BJ (cell line): ENCODE measurements around the gene ADPRHL1. TPM values are rescaled to one million over a fixed set of nuclear protein-coding genes. Genes with fewer than 3 reads are reported as not detected.

Experiments used
- CTCF ChIA-PET: fragments of 350-600 bp; formaldehyde crosslinking; extraction: SDS; loops from one replicate; lab custom pipeline; 2021; ENCODE audit warnings: antibody characterized with exemption, inconsistent platforms; lab: Yijun Ruan, JAX
- POLR2A ChIA-PET: fragments of 300-600 bp; sonication (Branson Sonifier 250); formaldehyde crosslinking; extraction: SDS; loops from one replicate; lab custom pipeline; 2021; ENCODE audit warnings: antibody characterized with exemption; lab: Charles Lee
- DNase-seq: peaks from one replicate; pipeline ENCODE4 v3.0.0-alpha.2; 2011; ENCODE audit warnings: low read depth
- H3K27me3 ChIP-seq: 2 replicates; pipeline ENCODE4 v1.6.0; 2011; ENCODE audit warnings: low read length; ENCODE audit not compliant: control insufficient read depth, insufficient read depth
- H3K36me3 ChIP-seq: 2 replicates; pipeline ENCODE4 v1.5.1; 2011; ENCODE audit warnings: low read length; ENCODE audit not compliant: control insufficient read depth, insufficient read depth
- H3K4me3 ChIP-seq: 2 replicates; pipeline ENCODE4 v1.5.1; 2011; ENCODE audit warnings: low read depth, mild to moderate bottlenecking, control low read depth, low read length
- CTCF ChIP-seq: IDR thresholded peaks from 2 replicates; pipeline ENCODE4 v1.5.1; 2011; ENCODE audit warnings: low read depth, mild to moderate bottlenecking, control low read depth, inconsistent platforms, low read length, moderate library complexity; ENCODE audit not compliant: insufficient read depth
- polyA plus RNA-seq: library from polyadenylated mRNA; depleted of rRNA; stranded (reverse); fragments of >200 nt; gene quantifications from 2 replicates; pipeline ENCODE4 v1.2.3, GENCODE V29; 2011

The ADPRHL1 gene
- polyA plus RNA-seq, 1 experiment: 1.1 TPM

GRCh38 chr13:113447596-113447995 is 5.7 kb downstream of the ADPRHL1 start:
- TF ChIP-seq CTCF: no peak
- no peaks in the 10 kb centered on the region for H3K27me3 ChIP-seq
- ChIA-PET POLR2A (no interaction called here), CTCF (no interaction called here)
- no peak overlapping the region for H3K4me3 ChIP-seq
- H3K36me3 ChIP-seq: no peaks in the 10 kb centered on the region
- DNase-seq: no peak

DNA sequence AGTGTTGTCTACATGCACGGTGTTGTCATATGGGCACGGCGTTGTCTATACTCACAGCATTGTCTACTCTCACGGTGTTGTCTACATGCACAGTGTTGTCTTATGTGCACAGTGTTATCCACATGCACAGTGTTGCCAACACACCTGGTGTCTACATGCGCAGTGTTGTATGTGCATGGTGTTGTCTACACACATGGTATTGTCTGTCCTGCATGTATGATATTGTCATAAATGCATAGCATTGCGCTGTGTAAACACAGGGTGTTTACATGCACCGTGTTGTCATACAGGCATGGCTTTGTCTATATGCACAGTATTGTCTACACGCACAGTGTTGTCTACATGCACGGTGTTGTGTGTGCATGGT is 6.8 kb downstream of the ADPRHL1 start:
- CTCF ChIA-PET: no interaction called here
- Histone ChIP-seq H3K27me3 (no peaks in the 10 kb centered on the region), H3K36me3 (0 out of 2 replicates have a peak, but pooled peaks cover 2% of the 10 kb centered on the region), H3K4me3 (no peak overlapping the region)
- no peak for TF ChIP-seq CTCF
- POLR2A ChIA-PET: no interaction called here
- no peak for DNase-seq

GRCh38 chr13:113445791-113446487 is 7.3 kb downstream of the ADPRHL1 start:
- H3K36me3 ChIP-seq: 0 out of 2 replicates have a peak, but pooled peaks cover 2% of the 10 kb centered on the region
- CTCF ChIA-PET: no interaction called here
- H3K4me3 ChIP-seq: no peak overlapping the region
- POLR2A ChIA-PET: no interaction called here
- no peak for DNase-seq
- TF ChIP-seq CTCF: no peak
- H3K27me3 ChIP-seq: no peaks in the 10 kb centered on the region

GRCh38 chr13:113443991-113444390 is 9.3 kb downstream of the ADPRHL1 start:
- TF ChIP-seq CTCF: no peak
- ChIA-PET POLR2A (no interaction called here), CTCF (no interaction called here)
- Histone ChIP-seq H3K4me3 (no peak overlapping the region), H3K36me3 (0 out of 2 replicates have a peak, but pooled peaks cover 2% of the 10 kb centered on the region), H3K27me3 (no peaks in the 10 kb centered on the region)
- no peak for DNase-seq

GRCh38 chr13:113442985-113443362 is 10.3 kb downstream of the ADPRHL1 start:
- Histone ChIP-seq H3K4me3 (no peak overlapping the region), H3K36me3 (0 out of 2 replicates have a peak, but pooled peaks cover 2% of the 10 kb centered on the region), H3K27me3 (no peaks in the 10 kb centered on the region)
- ChIA-PET CTCF (interaction anchor here (0.6 kb wide), 2 partner anchors 11 to 42 kb away, joined by 4 to 6 read pairs; no protein-coding TSS in a partner anchor), POLR2A (no interaction called here)
- TF ChIP-seq CTCF: no peak
- DNase-seq: no peak
